Liver (tissue), 9 donors: ENCODE results near the gene CWH43. TPM values are rescaled to one million over a fixed set of nuclear protein-coding genes. Genes with fewer than 3 reads are reported as not detected.

Source experiments
- DNase-seq: peaks from one replicate; pipeline ENCODE4 v3.0.0-alpha.2; 2017; ENCODE audit warnings: low spot score
- H3K27ac ChIP-seq, 2 donors: one replicate each; pipeline ENCODE4 v1.7.0; 2013; ENCODE audit warnings: inconsistent platforms in 2 of 2, low read length in 2 of 2, control low read depth in 1 of 2, low read depth in 1 of 2, mild to moderate bottlenecking in 1 of 2
- H3K27me3 ChIP-seq, 4 donors: one replicate each; pipeline versions ENCODE4 v1.6.1 to v1.7.0; 2013; ENCODE audit warnings: low read length in 3 of 4, inconsistent platforms in 1 of 4, mild to moderate bottlenecking in 1 of 4, moderate library complexity in 1 of 4; ENCODE audit not compliant: control insufficient read depth in 4 of 4, insufficient read depth in 4 of 4
- H3K36me3 ChIP-seq, 4 donors: one replicate each; pipeline versions ENCODE4 v1.6.1 to v1.7.0; 2013; ENCODE audit warnings: low read length in 3 of 4, mild to moderate bottlenecking in 3 of 4, low read depth in 1 of 4, moderate library complexity in 1 of 4; ENCODE audit not compliant: control insufficient read depth in 4 of 4, insufficient read depth in 3 of 4
- H3K4me1 ChIP-seq, 4 donors: one replicate each; pipeline versions ENCODE4 v1.6.1 to v1.7.0; 2013; ENCODE audit warnings: low read length in 3 of 4, mild to moderate bottlenecking in 3 of 4, moderate library complexity in 1 of 4; ENCODE audit not compliant: control insufficient read depth in 4 of 4, insufficient read depth in 4 of 4
- H3K4me3 ChIP-seq, 3 donors: one replicate each; pipeline versions ENCODE4 v1.6.1 to v1.7.0; 2013; ENCODE audit warnings: low read length in 3 of 3, control low read depth in 1 of 3, low read depth in 1 of 3, mild to moderate bottlenecking in 1 of 3
- H3K9ac ChIP-seq, 2 donors: one replicate each; pipeline ENCODE4 v1.7.0; 2013; ENCODE audit warnings: low read length in 2 of 2, mild to moderate bottlenecking in 2 of 2, moderate library complexity in 2 of 2, control low read depth in 1 of 2, low read depth in 1 of 2
- H3K9me3 ChIP-seq, 4 donors: one replicate each; pipeline versions ENCODE4 v1.6.1 to v1.7.0; 2013; ENCODE audit warnings: low read length in 3 of 4; ENCODE audit not compliant: control insufficient read depth in 4 of 4
- EGR1 ChIP-seq, 2 donors: IDR thresholded peaks; 2 replicates each; pipeline ENCODE4 v1.6.1; 2016 to 2018; ENCODE audit warnings: antibody characterized with exemption in 2 of 2, low read depth in 2 of 2
- FOXA2 ChIP-seq: IDR thresholded peaks from 2 replicates; pipeline ENCODE4 v1.6.1; 2016; ENCODE audit warnings: antibody characterized with exemption
- GABPA ChIP-seq, 2 donors: IDR thresholded peaks in 1 of 2; conservative IDR thresholded peaks in 1 of 2; 2 replicates each; pipeline ENCODE4 v1.6.1; 2016; ENCODE audit warnings: antibody characterized with exemption in 2 of 2, mild to moderate bottlenecking in 1 of 2, moderate library complexity in 1 of 2
- HNF4G ChIP-seq: IDR thresholded peaks from 2 replicates; pipeline ENCODE4 v1.6.1; 2016; ENCODE audit warnings: antibody characterized with exemption
- JUND ChIP-seq, 2 donors: IDR thresholded peaks; 2 replicates each; pipeline ENCODE4 v1.6.1; 2016; ENCODE audit warnings: antibody characterized with exemption in 2 of 2
- NR2F2 ChIP-seq: IDR thresholded peaks from 2 replicates; pipeline ENCODE4 v1.6.1; 2016; ENCODE audit warnings: antibody characterized with exemption
- RXRA ChIP-seq, 2 donors: IDR thresholded peaks; 2 replicates each; pipeline ENCODE4 v1.6.1; 2017 to 2018; ENCODE audit warnings: antibody characterized with exemption in 2 of 2, mild to moderate bottlenecking in 1 of 2
- SP1 ChIP-seq: IDR thresholded peaks from 2 replicates; pipeline ENCODE4 v1.6.1; 2018; ENCODE audit warnings: antibody characterized with exemption, mild to moderate bottlenecking
- YY1 ChIP-seq: IDR thresholded peaks from 2 replicates; pipeline ENCODE4 v1.6.1; 2016; ENCODE audit warnings: antibody characterized with exemption, mild to moderate bottlenecking
- whole genome bisulfite sequencing: extraction: QIAGEN DNeasy Blood & Tissue Kit; methylation state at CpG from one replicate; pipeline ENCODE4 v1.1.7; 2013; 5-methylcytosine and 5-hydroxymethylcytosine counted together
- polyA plus RNA-seq, 2 donors: library from polyadenylated mRNA; stranded (reverse) in 1 of 2; unstranded in 1 of 2; fragments of 200-250 nt in 1 of 2; fragments of >200 nt in 1 of 2; fragmentation: Nextera tagmentation in 1 of 2; extraction: Ambion mirVana in 1 of 2; gene quantifications; one replicate each; pipeline versions ENCODE4 v1.2.1 to v1.2.3, GENCODE V29; 2013 to 2015
- total RNA-seq, 2 donors: library from RNA; depleted of rRNA; stranded (reverse); fragments of >200 nt; gene quantifications; one replicate each; pipeline ENCODE4 v1.2.3, GENCODE V29; 2014
- TF ChIP-seq, protein P1 (sequence below): IDR thresholded peaks from 2 replicates; pipeline ENCODE4 v1.6.1; 2016; ENCODE audit warnings: antibody characterized with exemption, mild to moderate bottlenecking
- TF ChIP-seq, protein P2 (sequence below): fragments of 150-350 bp; IDR thresholded peaks from 2 replicates; pipeline ENCODE4 v1.5.1; 2017; ENCODE audit warnings: improper control_type of control experiment, low read depth, low read length; ENCODE audit not compliant: missing input control
- TF ChIP-seq, protein P3 (sequence below): IDR thresholded peaks from 2 replicates; pipeline ENCODE4 v1.6.1; 2016; ENCODE audit warnings: antibody characterized with exemption
- TF ChIP-seq, protein P4 (sequence below): IDR thresholded peaks from 2 replicates; pipeline ENCODE4 v1.6.1; 2016; ENCODE audit warnings: antibody characterized with exemption
- TF ChIP-seq, protein P5 (sequence below): IDR thresholded peaks from 2 replicates; pipeline ENCODE4 v1.6.1; 2016; ENCODE audit warnings: antibody characterized with exemption
- donor health status: healthy.
- donor health status: healthy.
- donor health status: healthy.
- donor health status: healthy.
- donor health status: healthy.

CWH43 gene
- total and polyA plus RNA-seq, 4 donors: 0.08 to 0.13 (median 0.10) TPM; not detected in 1

DNA sequence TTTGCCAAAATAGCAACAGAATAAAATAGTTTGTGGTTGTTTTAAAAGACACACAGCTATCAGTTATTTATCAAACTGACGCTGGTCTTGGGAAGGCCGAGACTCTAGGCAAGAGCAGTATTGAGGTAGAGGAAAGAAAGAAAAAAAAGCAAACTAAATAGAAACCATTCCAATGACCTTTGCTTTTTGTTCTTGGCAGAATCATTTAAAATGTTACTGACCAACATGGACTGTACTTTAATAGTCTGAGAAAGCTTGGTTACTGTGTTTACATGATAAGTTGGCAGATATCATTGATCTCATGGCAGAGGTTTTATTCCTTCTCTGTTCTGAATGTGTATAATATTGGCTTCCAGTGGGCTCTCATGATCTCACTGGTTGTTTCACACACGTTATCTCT is 11.9 kb downstream of the CWH43 start (continued):
- TF ChIP-seq, protein P1, sequence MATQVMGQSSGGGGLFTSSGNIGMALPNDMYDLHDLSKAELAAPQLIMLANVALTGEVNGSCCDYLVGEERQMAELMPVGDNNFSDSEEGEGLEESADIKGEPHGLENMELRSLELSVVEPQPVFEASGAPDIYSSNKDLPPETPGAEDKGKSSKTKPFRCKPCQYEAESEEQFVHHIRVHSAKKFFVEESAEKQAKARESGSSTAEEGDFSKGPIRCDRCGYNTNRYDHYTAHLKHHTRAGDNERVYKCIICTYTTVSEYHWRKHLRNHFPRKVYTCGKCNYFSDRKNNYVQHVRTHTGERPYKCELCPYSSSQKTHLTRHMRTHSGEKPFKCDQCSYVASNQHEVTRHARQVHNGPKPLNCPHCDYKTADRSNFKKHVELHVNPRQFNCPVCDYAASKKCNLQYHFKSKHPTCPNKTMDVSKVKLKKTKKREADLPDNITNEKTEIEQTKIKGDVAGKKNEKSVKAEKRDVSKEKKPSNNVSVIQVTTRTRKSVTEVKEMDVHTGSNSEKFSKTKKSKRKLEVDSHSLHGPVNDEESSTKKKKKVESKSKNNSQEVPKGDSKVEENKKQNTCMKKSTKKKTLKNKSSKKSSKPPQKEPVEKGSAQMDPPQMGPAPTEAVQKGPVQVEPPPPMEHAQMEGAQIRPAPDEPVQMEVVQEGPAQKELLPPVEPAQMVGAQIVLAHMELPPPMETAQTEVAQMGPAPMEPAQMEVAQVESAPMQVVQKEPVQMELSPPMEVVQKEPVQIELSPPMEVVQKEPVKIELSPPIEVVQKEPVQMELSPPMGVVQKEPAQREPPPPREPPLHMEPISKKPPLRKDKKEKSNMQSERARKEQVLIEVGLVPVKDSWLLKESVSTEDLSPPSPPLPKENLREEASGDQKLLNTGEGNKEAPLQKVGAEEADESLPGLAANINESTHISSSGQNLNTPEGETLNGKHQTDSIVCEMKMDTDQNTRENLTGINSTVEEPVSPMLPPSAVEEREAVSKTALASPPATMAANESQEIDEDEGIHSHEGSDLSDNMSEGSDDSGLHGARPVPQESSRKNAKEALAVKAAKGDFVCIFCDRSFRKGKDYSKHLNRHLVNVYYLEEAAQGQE: peak; percentile 34
- TF ChIP-seq, protein P2, sequence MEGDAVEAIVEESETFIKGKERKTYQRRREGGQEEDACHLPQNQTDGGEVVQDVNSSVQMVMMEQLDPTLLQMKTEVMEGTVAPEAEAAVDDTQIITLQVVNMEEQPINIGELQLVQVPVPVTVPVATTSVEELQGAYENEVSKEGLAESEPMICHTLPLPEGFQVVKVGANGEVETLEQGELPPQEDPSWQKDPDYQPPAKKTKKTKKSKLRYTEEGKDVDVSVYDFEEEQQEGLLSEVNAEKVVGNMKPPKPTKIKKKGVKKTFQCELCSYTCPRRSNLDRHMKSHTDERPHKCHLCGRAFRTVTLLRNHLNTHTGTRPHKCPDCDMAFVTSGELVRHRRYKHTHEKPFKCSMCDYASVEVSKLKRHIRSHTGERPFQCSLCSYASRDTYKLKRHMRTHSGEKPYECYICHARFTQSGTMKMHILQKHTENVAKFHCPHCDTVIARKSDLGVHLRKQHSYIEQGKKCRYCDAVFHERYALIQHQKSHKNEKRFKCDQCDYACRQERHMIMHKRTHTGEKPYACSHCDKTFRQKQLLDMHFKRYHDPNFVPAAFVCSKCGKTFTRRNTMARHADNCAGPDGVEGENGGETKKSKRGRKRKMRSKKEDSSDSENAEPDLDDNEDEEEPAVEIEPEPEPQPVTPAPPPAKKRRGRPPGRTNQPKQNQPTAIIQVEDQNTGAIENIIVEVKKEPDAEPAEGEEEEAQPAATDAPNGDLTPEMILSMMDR: no peak
- TF ChIP-seq HNF4G: peak; percentile 15
- peak; percentile 78 for TF ChIP-seq YY1
- TF ChIP-seq, protein P3, sequence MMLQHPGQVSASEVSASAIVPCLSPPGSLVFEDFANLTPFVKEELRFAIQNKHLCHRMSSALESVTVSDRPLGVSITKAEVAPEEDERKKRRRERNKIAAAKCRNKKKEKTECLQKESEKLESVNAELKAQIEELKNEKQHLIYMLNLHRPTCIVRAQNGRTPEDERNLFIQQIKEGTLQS: no peak
- TF ChIP-seq NR2F2: no peak
- TF ChIP-seq SP1: peak; percentile 73
- TF ChIP-seq, protein P4, sequence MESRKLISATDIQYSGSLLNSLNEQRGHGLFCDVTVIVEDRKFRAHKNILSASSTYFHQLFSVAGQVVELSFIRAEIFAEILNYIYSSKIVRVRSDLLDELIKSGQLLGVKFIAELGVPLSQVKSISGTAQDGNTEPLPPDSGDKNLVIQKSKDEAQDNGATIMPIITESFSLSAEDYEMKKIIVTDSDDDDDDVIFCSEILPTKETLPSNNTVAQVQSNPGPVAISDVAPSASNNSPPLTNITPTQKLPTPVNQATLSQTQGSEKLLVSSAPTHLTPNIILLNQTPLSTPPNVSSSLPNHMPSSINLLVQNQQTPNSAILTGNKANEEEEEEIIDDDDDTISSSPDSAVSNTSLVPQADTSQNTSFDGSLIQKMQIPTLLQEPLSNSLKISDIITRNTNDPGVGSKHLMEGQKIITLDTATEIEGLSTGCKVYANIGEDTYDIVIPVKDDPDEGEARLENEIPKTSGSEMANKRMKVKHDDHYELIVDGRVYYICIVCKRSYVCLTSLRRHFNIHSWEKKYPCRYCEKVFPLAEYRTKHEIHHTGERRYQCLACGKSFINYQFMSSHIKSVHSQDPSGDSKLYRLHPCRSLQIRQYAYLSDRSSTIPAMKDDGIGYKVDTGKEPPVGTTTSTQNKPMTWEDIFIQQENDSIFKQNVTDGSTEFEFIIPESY: peak; percentile 59

DNA sequence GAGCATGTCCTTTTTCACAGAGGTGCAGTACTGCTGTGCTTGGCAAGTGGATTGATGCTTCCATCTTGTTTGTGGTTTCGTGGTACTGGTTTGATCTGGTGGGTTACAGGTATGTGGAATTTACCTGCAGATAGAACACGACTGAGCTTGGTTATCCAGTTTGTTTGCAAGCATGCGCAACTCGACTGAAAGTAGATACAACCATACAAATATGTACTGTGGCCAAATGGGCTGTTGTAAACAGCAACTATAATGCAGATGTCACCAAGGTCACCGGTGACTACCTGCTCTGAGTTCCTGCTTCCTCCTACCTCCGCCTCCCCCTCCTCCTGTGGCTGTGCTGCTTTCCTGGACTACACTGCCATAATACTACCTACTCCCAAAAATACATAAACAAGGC is 12.4 kb downstream of the CWH43 start:
- no peak overlapping the region for H3K4me3 ChIP-seq
- no peaks in the 10 kb centered on the region for H3K36me3 ChIP-seq
- H3K9ac ChIP-seq: no peak overlapping the region
- H3K9me3 ChIP-seq: no peaks in the 10 kb centered on the region
- 54% methylated on average over 6 of the region's 6 CpGs for WGBS
- H3K27me3 ChIP-seq: no peaks in the 10 kb centered on the region
- DNase-seq: no peak
- TF ChIP-seq FOXA2: no peak
- TF ChIP-seq GABPA (IDR thresholded peaks at IDR 0.05 in 1 of 2, conservative IDR thresholded peaks at IDR 0.05 in 1 of 2): no peak
- TF ChIP-seq, protein P2: no peak
- no peak for TF ChIP-seq RXRA (IDR thresholded peaks at IDR 0.05)
- TF ChIP-seq HNF4G: no peak
- no peak for TF ChIP-seq EGR1 (IDR thresholded peaks at IDR 0.05; ENCODE audit: low read depth in 2 of 2)
- TF ChIP-seq NR2F2: no peak
- no peak for TF ChIP-seq JUND (IDR thresholded peaks at IDR 0.05)
- TF ChIP-seq, protein P5, sequence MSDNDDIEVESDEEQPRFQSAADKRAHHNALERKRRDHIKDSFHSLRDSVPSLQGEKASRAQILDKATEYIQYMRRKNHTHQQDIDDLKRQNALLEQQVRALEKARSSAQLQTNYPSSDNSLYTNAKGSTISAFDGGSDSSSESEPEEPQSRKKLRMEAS: no peak
- H3K4me1 ChIP-seq: peaks cover 7 to 18% (median 14%) of the 10 kb centered on the region in 4 donors
- H3K27ac ChIP-seq: peak overlapping the region; percentile 10 to 64
